ENCODE measurements around the gene VANGL1. TPM values are rescaled to one million over a fixed set of nuclear protein-coding genes. Genes with fewer than 3 reads are reported as not detected.

VANGL1 gene
- total RNA-seq, 1 donor from 2014 or later: 5.9 TPM

DNA sequence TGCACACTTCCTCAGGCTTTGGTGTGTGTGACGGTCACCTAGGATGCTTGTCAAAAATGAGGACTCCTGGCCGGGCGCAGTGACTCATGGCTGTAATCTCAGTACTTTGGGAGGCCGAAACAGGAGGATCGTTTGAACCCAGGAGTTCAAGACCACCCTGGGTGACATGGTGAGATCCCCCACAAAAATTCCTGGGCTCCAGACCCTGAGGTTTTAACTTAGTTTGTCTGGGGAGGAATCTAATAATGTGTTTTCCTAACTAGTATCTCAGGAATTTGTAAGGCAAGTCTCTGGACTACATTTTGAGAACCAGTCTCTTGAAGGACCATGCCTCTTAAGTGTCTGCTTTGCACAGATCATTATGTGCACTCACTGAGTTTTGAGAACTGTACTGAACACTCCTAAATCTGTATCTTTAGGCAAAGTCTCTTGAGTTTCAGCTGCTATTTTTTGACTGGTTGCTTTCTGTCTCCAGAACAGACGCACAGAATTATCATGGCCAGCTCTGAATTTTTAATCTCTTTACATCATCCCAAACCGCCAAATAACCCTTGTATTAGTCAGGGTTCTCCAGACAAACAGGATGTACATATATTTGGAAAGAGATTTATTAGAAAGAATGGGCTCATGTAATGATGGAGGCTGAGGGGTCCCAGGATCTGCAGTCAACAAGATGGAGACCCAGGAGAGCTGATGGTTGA lies 45.5 kb upstream of the VANGL1 start:
- H3K4me1 ChIP-seq: peaks cover 23% of the 10 kb centered on the region
- TF ChIP-seq, protein P1, sequence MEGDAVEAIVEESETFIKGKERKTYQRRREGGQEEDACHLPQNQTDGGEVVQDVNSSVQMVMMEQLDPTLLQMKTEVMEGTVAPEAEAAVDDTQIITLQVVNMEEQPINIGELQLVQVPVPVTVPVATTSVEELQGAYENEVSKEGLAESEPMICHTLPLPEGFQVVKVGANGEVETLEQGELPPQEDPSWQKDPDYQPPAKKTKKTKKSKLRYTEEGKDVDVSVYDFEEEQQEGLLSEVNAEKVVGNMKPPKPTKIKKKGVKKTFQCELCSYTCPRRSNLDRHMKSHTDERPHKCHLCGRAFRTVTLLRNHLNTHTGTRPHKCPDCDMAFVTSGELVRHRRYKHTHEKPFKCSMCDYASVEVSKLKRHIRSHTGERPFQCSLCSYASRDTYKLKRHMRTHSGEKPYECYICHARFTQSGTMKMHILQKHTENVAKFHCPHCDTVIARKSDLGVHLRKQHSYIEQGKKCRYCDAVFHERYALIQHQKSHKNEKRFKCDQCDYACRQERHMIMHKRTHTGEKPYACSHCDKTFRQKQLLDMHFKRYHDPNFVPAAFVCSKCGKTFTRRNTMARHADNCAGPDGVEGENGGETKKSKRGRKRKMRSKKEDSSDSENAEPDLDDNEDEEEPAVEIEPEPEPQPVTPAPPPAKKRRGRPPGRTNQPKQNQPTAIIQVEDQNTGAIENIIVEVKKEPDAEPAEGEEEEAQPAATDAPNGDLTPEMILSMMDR (IDR thresholded peaks at IDR 0.05; ENCODE audit: borderline replicate concordance): peak; percentile 8
- DNase-seq: no peak
- H3K27me3 ChIP-seq (ENCODE audit: low read depth): no peaks in the 10 kb centered on the region
- no peak overlapping the region for H3K27ac ChIP-seq (replicated peaks)
- H3K4me3 ChIP-seq: no peak overlapping the region
- intact Hi-C loops (cut with micrococcal nuclease): loop anchor here (5.0 to 10.0 kb wide), 2 partner anchors 461 to 614 kb away; no protein-coding TSS in a partner anchor
- H3K36me3 ChIP-seq: no peaks in the 10 kb centered on the region
- no peaks in the 10 kb centered on the region for H3K9me3 ChIP-seq (replicated peaks)

DNA sequence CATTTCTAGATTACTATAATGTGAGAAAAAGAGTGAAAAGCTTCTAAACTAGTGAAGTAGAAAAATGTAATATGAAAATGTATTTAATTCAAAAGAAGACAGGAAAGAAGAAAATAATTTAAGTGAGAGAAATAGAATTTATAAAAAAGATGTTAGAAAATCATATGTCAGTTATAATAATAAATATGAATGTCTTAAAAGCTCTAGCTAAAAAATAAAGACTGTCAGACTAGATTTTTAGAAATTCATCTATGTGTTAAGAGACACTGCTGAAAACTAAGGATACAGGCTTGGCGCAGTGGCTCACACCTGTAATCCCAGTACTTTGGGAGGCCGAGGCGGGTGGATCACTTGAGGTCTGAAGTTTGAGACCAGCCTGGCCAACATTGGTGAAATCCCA lies 37.3 kb upstream of the VANGL1 start:
- no peak overlapping the region for H3K4me3 ChIP-seq
- intact Hi-C loops (cut with micrococcal nuclease): loop anchor here (10.0 kb wide), 1 partner anchor 170 kb away; no protein-coding TSS in a partner anchor
- TF ChIP-seq, protein P1 (IDR thresholded peaks at IDR 0.05; ENCODE audit: borderline replicate concordance): no peak
- no peaks in the 10 kb centered on the region for H3K36me3 ChIP-seq
- peaks cover 6% of the 10 kb centered on the region for H3K27me3 ChIP-seq (ENCODE audit: low read depth)
- no peak overlapping the region for H3K27ac ChIP-seq (replicated peaks)
- peaks cover 4% of the 10 kb centered on the region for H3K4me1 ChIP-seq
- peaks cover 12% of the 10 kb centered on the region for H3K9me3 ChIP-seq (replicated peaks)
- no peak for DNase-seq

DNA sequence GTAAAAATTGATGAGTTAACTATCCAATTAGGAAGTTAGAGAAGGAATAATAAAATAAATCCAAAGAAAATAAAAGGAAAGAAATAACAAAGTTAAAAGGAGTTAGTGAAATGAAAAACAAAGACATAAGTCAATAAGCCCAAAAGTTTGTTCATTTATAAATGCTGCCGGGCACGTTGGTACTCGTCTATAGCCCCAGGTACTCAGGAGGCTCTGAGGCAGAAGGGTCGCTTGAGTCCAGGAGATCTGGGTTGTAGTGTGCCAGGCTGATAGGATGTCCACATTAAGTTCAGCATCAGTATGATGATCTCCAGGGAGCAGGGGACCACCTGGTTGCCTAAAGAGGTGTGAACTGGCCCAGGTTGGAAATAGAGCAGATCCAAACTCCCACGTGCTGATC lies 35.5 kb upstream of the VANGL1 start:
- Histone ChIP-seq H3K36me3 (no peaks in the 10 kb centered on the region), H3K27me3 (ENCODE audit: low read depth) (peaks cover 6% of the 10 kb centered on the region), H3K9me3 (replicated peaks) (peaks cover 12% of the 10 kb centered on the region), H3K4me3 (no peak overlapping the region), H3K27ac (replicated peaks) (no peak overlapping the region), H3K4me1 (peaks cover 4% of the 10 kb centered on the region)
- TF ChIP-seq, protein P1 (IDR thresholded peaks at IDR 0.05; ENCODE audit: borderline replicate concordance): no peak
- DNase-seq: no peak
- intact Hi-C loops (cut with micrococcal nuclease): loop anchor here (10.0 kb wide), 1 partner anchor 168 kb away; no protein-coding TSS in a partner anchor

DNA sequence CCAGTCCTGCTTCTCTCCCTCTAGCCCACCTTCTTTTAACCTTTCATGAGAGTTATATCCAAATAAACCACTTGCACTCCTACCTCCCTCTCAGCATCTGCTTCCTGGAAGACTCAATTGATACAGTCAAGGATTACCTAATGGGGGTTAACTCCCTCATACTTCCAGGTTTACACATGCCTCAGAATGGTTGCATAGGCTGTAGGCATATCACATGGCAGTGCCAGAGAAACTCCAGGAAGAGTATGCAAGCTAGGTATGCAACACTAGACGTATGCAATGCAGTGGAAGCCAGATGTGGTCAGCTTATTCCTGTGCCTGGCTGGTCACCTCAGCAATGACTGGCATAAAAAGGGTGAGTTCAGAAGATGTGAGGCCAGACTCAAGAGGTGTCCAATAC lies 32.7 kb upstream of the VANGL1 start:
- Histone ChIP-seq H3K9me3 (replicated peaks) (peaks cover 11% of the 10 kb centered on the region), H3K36me3 (no peaks in the 10 kb centered on the region), H3K4me3 (no peak overlapping the region), H3K27ac (replicated peaks) (no peak overlapping the region), H3K4me1 (peaks cover 4% of the 10 kb centered on the region), H3K27me3 (ENCODE audit: low read depth) (peaks cover 6% of the 10 kb centered on the region)
- intact Hi-C loops (cut with micrococcal nuclease): loop anchor here (10.0 kb wide), 1 partner anchor 166 kb away; no protein-coding TSS in a partner anchor
- DNase-seq: no peak
- TF ChIP-seq, protein P1 (IDR thresholded peaks at IDR 0.05; ENCODE audit: borderline replicate concordance): no peak

DNA sequence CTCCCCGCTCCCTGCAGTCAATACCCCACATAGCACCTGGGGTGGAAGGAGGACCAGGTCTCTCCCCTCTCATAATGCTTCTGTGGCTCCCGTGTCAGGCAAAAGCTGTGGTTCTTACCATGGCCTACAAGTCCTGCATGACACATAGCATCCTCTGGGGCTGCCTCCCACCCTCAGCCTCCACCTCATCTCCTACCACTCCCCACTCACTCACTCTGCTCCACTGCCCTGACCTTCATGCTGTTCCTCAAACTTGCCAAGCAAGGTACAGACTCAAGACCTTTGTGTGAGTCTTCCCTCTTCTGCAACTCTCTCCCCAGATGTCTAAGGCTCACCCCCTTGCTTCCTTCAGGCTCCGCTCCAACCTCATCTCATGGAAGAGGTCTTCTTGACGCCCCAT lies 28.0 kb upstream of the VANGL1 start:
- H3K4me3 ChIP-seq: no peak overlapping the region
- TF ChIP-seq, protein P1 (IDR thresholded peaks at IDR 0.05; ENCODE audit: borderline replicate concordance): no peak
- DNase-seq: no peak
- H3K27me3 ChIP-seq (ENCODE audit: low read depth): no peaks in the 10 kb centered on the region
- no peak overlapping the region for H3K27ac ChIP-seq (replicated peaks)
- intact Hi-C loops (cut with micrococcal nuclease): loop anchor here (10.0 kb wide), 1 partner anchor 81 kb away; no protein-coding TSS in a partner anchor
- no peaks in the 10 kb centered on the region for H3K4me1 ChIP-seq
- no peaks in the 10 kb centered on the region for H3K9me3 ChIP-seq (replicated peaks)
- no peaks in the 10 kb centered on the region for H3K36me3 ChIP-seq

Data from left ventricle myocardium inferior (tissue), 1 donor.